ENCODE data around the gene SCP2.

Gene SCP2

GRCh38 chr1:53043271-53043670 is 116.2 kb downstream of the SCP2 start:
- DNase-seq (ENCODE audit: low read depth), result no peak

- DNase-seq (ENCODE audit: low read depth), result no peak
Observed at GRCh38 chr1:53044926-53045325, 117.8 kb downstream of the SCP2 start.

- no peak for DNase-seq (ENCODE audit: low read depth)
Observed at GRCh38 chr1:53046930-53047329, 119.9 kb downstream of the SCP2 start.

- no peak for DNase-seq (ENCODE audit: low read depth)
Observed at GRCh38 chr1:53047737-53048736, 121.0 kb downstream of the SCP2 start.

GRCh38 chr1:53048960-53049573 is 122.0 kb downstream of the SCP2 start:
- DNase-seq (ENCODE audit: low read depth), result no peak

- no peak for DNase-seq (ENCODE audit: low read depth)
Observed at GRCh38 chr1:53049574-53049967, 122.5 kb downstream of the SCP2 start.

GRCh38 chr1:53050310-53050709 is 123.2 kb downstream of the SCP2 start:
- no peak for DNase-seq (ENCODE audit: low read depth)

- DNase-seq (ENCODE audit: low read depth), result no peak
Observed at GRCh38 chr1:53051676-53052075, 124.6 kb downstream of the SCP2 start.

- no peak for DNase-seq (ENCODE audit: low read depth)
Observed at GRCh38 chr1:53057127-53057526, 130.1 kb downstream of the SCP2 start.

GRCh38 chr1:53060579-53060978 is 133.5 kb downstream of the SCP2 start:
- no peak for DNase-seq (ENCODE audit: low read depth)

GRCh38 chr1:53061123-53061858 is 134.2 kb downstream of the SCP2 start:
- DNase-seq (ENCODE audit: low read depth), result no peak

- no peak for DNase-seq (ENCODE audit: low read depth)
Observed at GRCh38 chr1:53061859-53062707, 135.0 kb downstream of the SCP2 start, which contains the start of gene PODN. TSS of gene PODN (plus strand) at chr1:53062213. CDS start at chr1:53069856, 7,643 bp downstream.

- DNase-seq (ENCODE audit: low read depth), result no peak
Observed at GRCh38 chr1:53062708-53063591, 135.9 kb downstream of the SCP2 start.

GRCh38 chr1:53063744-53064515 is 136.9 kb downstream of the SCP2 start:
- no peak for DNase-seq (ENCODE audit: low read depth)

- DNase-seq (ENCODE audit: low read depth), result no peak
Observed at GRCh38 chr1:53065391-53065790, 138.3 kb downstream of the SCP2 start.

GRCh38 chr1:53066488-53066887 is 139.4 kb downstream of the SCP2 start:
- DNase-seq (ENCODE audit: low read depth), result no peak

- no peak for DNase-seq (ENCODE audit: low read depth)
Observed at GRCh38 chr1:53066891-53067738, 140.0 kb downstream of the SCP2 start.

GRCh38 chr1:53067886-53068285 is 140.8 kb downstream of the SCP2 start:
- DNase-seq (ENCODE audit: low read depth), result no peak
